Upper lobe of right lung (tissue), 1 donor: Measurements from ENCODE around the gene SIT1. TPM values are rescaled to one million over a fixed set of nuclear protein-coding genes. Genes with fewer than 3 reads are reported as not detected.
A peak's percentile ranks its signal among the peaks of the same experiment; 100 is the strongest.

Experiments used
- ATAC-seq: fragments of 200-7000 bp; cut with Tn5 transposase; one replicate; pipeline ENCODE4 v1.9.1; 2020; ENCODE audit warnings: mild to moderate bottlenecking, moderate library complexity
- DNase-seq: peaks from one replicate; pipeline ENCODE4 v3.0.0-alpha.2; 2020
- H3K27ac ChIP-seq: fragments of 200-600 bp; one replicate; pipeline ENCODE4 v1.8.0; 2022
- H3K27me3 ChIP-seq: fragments of 200-600 bp; one replicate; pipeline ENCODE4 v1.8.0; 2022; ENCODE audit warnings: mild to moderate bottlenecking
- H3K36me3 ChIP-seq: fragments of 200-600 bp; one replicate; pipeline ENCODE4 v1.8.0; 2022
- H3K4me1 ChIP-seq: fragments of 200-600 bp; one replicate; pipeline ENCODE4 v1.8.0; 2022
- H3K4me3 ChIP-seq: fragments of 200-600 bp; one replicate; pipeline ENCODE4 v1.8.0; 2022; ENCODE audit warnings: mild to moderate bottlenecking
- H3K9me3 ChIP-seq: fragments of 200-600 bp; one replicate; pipeline ENCODE4 v1.8.0; 2022
- CTCF ChIP-seq: fragments of 200-600 bp; IDR thresholded peaks from one replicate; pipeline ENCODE4 v1.8.0; 2022; ENCODE audit warnings: antibody characterized with exemption
- intact Hi-C: fragments of 100-400 bp; cut with DNase I; formaldehyde crosslinking; loops from one replicate; pipeline ENCODE4 v1.11.0; 2022
- total RNA-seq: library from RNA; stranded (reverse); fragmentation: NEBNext Ultra II Directional; extraction: Animal tissue kit (Norgen Biotek cat#: 25700); gene quantifications from one replicate; pipeline ENCODE4 v1.2.1, GENCODE V29; 2021
- donor health status: DM: no; HTN: yes; CAD: no; lungs with severe emphysema.

Gene SIT1
- total RNA-seq, 1 donor from 2014 or later = 2.2 TPM

GRCh38 chr9:35689542-35690293, 39.0 kb upstream of the SIT1 start, which contains the start of gene TPM2:
Gene TPM2 (minus strand): TSS chr9:35689925. CDS start chr9:35689817, 108 bp downstream.
- H3K4me3 ChIP-seq = peak within 1 kb of the TSS; percentile 76
- peak within 1 kb of the TSS; percentile 83 for H3K27ac ChIP-seq
- H3K36me3 ChIP-seq = peaks cover 5% of the 10 kb centered on the region
- H3K4me1 ChIP-seq = peaks cover 15% of the 10 kb centered on the region
- intact Hi-C loops = no loop called here
- H3K27me3 ChIP-seq = no peaks in the 10 kb centered on the region
- DNase-seq (no peak), ATAC-seq (peak; percentile 51)
- TF ChIP-seq CTCF = no peak
- H3K9me3 ChIP-seq = no peaks in the 10 kb centered on the region

- H3K27me3 ChIP-seq = no peaks in the 10 kb centered on the region
- H3K4me3 ChIP-seq = peak overlapping the region; percentile 76
- H3K9me3 ChIP-seq = no peaks in the 10 kb centered on the region
- ATAC-seq = no peak
- intact Hi-C loops = no loop called here
- H3K27ac ChIP-seq = peak overlapping the region; percentile 83
- no peak for DNase-seq
- TF ChIP-seq CTCF = no peak
- H3K36me3 ChIP-seq = peaks cover 5% of the 10 kb centered on the region
- H3K4me1 ChIP-seq = peaks cover 15% of the 10 kb centered on the region
Measured at GRCh38 chr9:35688558-35689541, 38.1 kb upstream of the SIT1 start.

- Histone ChIP-seq H3K9me3 (no peaks in the 10 kb centered on the region), H3K4me1 (peaks cover 15% of the 10 kb centered on the region), H3K27me3 (no peaks in the 10 kb centered on the region), H3K4me3 (peak overlapping the region; percentile 76), H3K27ac (no peak overlapping the region), H3K36me3 (peaks cover 9% of the 10 kb centered on the region)
- intact Hi-C loops = no loop called here
- TF ChIP-seq CTCF = no peak
- ATAC-seq = no peak
- no peak for DNase-seq
Measured at GRCh38 chr9:35687972-35688557, 37.3 kb upstream of the SIT1 start.

- Histone ChIP-seq H3K9me3 (no peaks in the 10 kb centered on the region), H3K4me1 (peaks cover 15% of the 10 kb centered on the region), H3K27ac (no peak overlapping the region), H3K27me3 (no peaks in the 10 kb centered on the region), H3K4me3 (peak overlapping the region; percentile 76), H3K36me3 (peaks cover 10% of the 10 kb centered on the region)
- DNase-seq (no peak), ATAC-seq (no peak)
- TF ChIP-seq CTCF = no peak
- intact Hi-C loops = no loop called here
Measured at GRCh38 chr9:35687306-35687705, 36.6 kb upstream of the SIT1 start.
